ENCODE data around the gene ULK3. TPM values are rescaled to one million over a fixed set of nuclear protein-coding genes. Genes with fewer than 3 reads are reported as not detected.

The ULK3 gene
- total RNA-seq, 1 donor from 2014 or later, result 48.4 TPM

GRCh38 chr15:74825866-74826265 is 17.1 kb downstream of the ULK3 start:
- Mint-ChIP-seq H3K9me3 (no peaks in the 10 kb centered on the region), H3K36me3 (ENCODE audit: low read depth) (no peaks in the 10 kb centered on the region), H3K4me3 (no peak overlapping the region), H3K4me1 (peaks cover 5% of the 10 kb centered on the region), H3K27ac (ENCODE audit: unreplicated experiment) (no peak overlapping the region), H3K27me3 (ENCODE audit: low read depth) (peaks cover 69% of the 10 kb centered on the region)
- TF ChIP-seq CTCF (conservative IDR thresholded peaks at IDR 0.05), result no peak
- DNase-seq (ENCODE audit: low read depth, low spot score), result no peak

GRCh38 chr15:74824976-74825375 is 18.0 kb downstream of the ULK3 start:
- Mint-ChIP-seq H3K27me3 (ENCODE audit: low read depth) (peaks cover 63% of the 10 kb centered on the region), H3K4me1 (peaks cover 8% of the 10 kb centered on the region), H3K4me3 (no peak overlapping the region), H3K36me3 (ENCODE audit: low read depth) (no peaks in the 10 kb centered on the region), H3K9me3 (no peaks in the 10 kb centered on the region), H3K27ac (ENCODE audit: unreplicated experiment) (no peak overlapping the region)
- TF ChIP-seq CTCF (conservative IDR thresholded peaks at IDR 0.05), result no peak
- no peak for DNase-seq (ENCODE audit: low read depth, low spot score)

- no peak overlapping the region for H3K27ac Mint-ChIP-seq (ENCODE audit: unreplicated experiment)
- H3K9me3 Mint-ChIP-seq, result no peaks in the 10 kb centered on the region
- H3K4me3 Mint-ChIP-seq, result no peak overlapping the region
- no peaks in the 10 kb centered on the region for H3K36me3 Mint-ChIP-seq (ENCODE audit: low read depth)
- no peak for DNase-seq (ENCODE audit: low read depth, low spot score)
- H3K4me1 Mint-ChIP-seq, result peaks cover 13% of the 10 kb centered on the region
- peaks cover 55% of the 10 kb centered on the region for H3K27me3 Mint-ChIP-seq (ENCODE audit: low read depth)
- TF ChIP-seq CTCF (conservative IDR thresholded peaks at IDR 0.05), result no peak
These were observed 19.6 kb downstream of the ULK3 start for GRCh38 chr15:74823324-74823723.

GRCh38 chr15:74822233-74822632 is 20.7 kb downstream of the ULK3 start:
- no peak for DNase-seq (ENCODE audit: low read depth, low spot score)
- H3K27me3 Mint-ChIP-seq (ENCODE audit: low read depth), result peaks cover 46% of the 10 kb centered on the region
- no peaks in the 10 kb centered on the region for H3K36me3 Mint-ChIP-seq (ENCODE audit: low read depth)
- H3K4me1 Mint-ChIP-seq, result peaks cover 13% of the 10 kb centered on the region
- no peak overlapping the region for H3K4me3 Mint-ChIP-seq
- no peak overlapping the region for H3K27ac Mint-ChIP-seq (ENCODE audit: unreplicated experiment)
- no peak for TF ChIP-seq CTCF (conservative IDR thresholded peaks at IDR 0.05)
- no peaks in the 10 kb centered on the region for H3K9me3 Mint-ChIP-seq

GRCh38 chr15:74821790-74822158 is 21.2 kb downstream of the ULK3 start:
- Mint-ChIP-seq H3K36me3 (ENCODE audit: low read depth) (no peaks in the 10 kb centered on the region), H3K4me3 (no peak overlapping the region), H3K27ac (ENCODE audit: unreplicated experiment) (no peak overlapping the region), H3K27me3 (ENCODE audit: low read depth) (peaks cover 41% of the 10 kb centered on the region), H3K9me3 (no peaks in the 10 kb centered on the region), H3K4me1 (peaks cover 16% of the 10 kb centered on the region)
- no peak for TF ChIP-seq CTCF (conservative IDR thresholded peaks at IDR 0.05)
- DNase-seq (ENCODE audit: low read depth, low spot score), result no peak

All from neural crest cell (in vitro differentiated cells).